ENCODE results near the gene ARID4B. TPM values are rescaled to one million over a fixed set of nuclear protein-coding genes. Genes with fewer than 3 reads are reported as not detected.

ARID4B gene
- total RNA-seq, 2 experiments from 2014 or later: 28.7 to 44.9 TPM

DNA sequence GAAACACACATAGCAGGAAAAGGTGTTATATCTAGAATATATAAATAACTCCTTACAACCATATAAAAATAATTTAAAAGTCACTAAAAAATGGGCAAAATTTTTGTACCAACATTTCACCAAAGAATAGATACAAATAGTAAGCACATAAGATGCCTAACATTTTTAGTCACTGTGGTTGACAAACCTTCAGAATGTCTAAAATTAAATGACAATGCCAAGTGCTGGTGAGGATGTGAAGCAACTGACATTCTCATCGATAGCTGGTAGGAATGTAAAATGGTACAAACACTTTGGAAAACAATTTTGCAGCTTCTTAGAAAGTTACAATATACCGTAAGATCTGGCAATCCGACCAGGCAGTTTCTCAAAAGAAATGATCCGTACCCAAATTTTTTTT, 185.0 kb downstream of the ARID4B start:
- Histone ChIP-seq H2AFZ (ENCODE audit: low read length) (no peak overlapping the region), H4K20me1 (ENCODE audit: insufficient read depth, low read length) (no peaks in the 10 kb centered on the region), H3K79me2 (ENCODE audit: insufficient read depth, low read depth, low read length) (peaks cover 6% of the 10 kb centered on the region; the same call in 1 of the 2 replicates), H3K9me2 (ENCODE audit: insufficient read depth, low read length) (no peaks in the 10 kb centered on the region), H3K9me3 (ENCODE audit: low read length) (no peaks in the 10 kb centered on the region), H3K4me3 (ENCODE audit: low read depth, low read length, poor library complexity, severe bottlenecking) (no peak overlapping the region), H3K27ac (ENCODE audit: low read depth, low read length, poor library complexity, severe bottlenecking) (no peak overlapping the region), H3K4me2 (ENCODE audit: low read length) (no peak overlapping the region), H3K4me1 (ENCODE audit: insufficient read depth, low read length, poor library complexity, severe bottlenecking) (no peaks in the 10 kb centered on the region), H3K36me3 (ENCODE audit: insufficient read depth, low read length) (peaks cover 84% of the 10 kb centered on the region)
- ChIA-PET CTCF (ENCODE audit: unreplicated experiment) (no interaction called here), POLR2A (interaction anchor here (0.7 to 1.7 kb wide), 2 partner anchors 13 to 24 kb away, joined by 5 read pairs; no protein-coding TSS in a partner anchor)
- no peak for DNase-seq (ENCODE audit: low spot score)
- intact Hi-C loops (cut with micrococcal nuclease; ENCODE audit: unreplicated experiment): no loop called here
- TF ChIP-seq EZH2phosphoT487 (IDR thresholded peaks at IDR 0.05; ENCODE audit: borderline replicate concordance, low read depth, low read length): no peak
- TF ChIP-seq CTCF (conservative IDR thresholded peaks at IDR 0.05; ENCODE audit: low read length): no peak
- BruUV-seq (replicated peaks): no TSS peak

DNA sequence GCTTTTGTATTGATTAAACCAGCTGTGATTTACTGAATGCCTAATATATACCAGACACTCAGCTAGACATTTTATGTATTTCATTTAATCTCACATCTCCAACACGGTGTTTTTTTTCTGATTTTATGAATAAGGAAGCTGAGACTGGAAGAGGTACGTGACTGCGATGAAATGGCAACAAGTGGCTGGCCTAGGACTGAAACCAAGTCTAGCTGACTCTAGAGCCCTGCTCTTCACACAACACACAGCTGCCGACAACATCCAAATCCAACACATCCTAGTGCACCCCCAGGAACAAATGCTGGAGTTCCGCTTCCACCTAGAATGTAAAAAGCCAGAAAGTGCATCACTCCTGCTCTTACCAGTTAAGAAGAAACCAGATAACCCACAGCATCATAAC, 188.7 kb downstream of the ARID4B start:
- BruUV-seq (replicated peaks): no TSS peak
- POLR2A ChIA-PET: interaction anchor here (0.5 to 1.1 kb wide), 2 partner anchors 42 to 820 kb away, joined by 3 to 4 read pairs; no protein-coding TSS in a partner anchor

More for the DNA sequence above, 188.7 kb downstream of the ARID4B start:
- H3K4me3 ChIP-seq (ENCODE audit: low read depth, low read length, poor library complexity, severe bottlenecking): no peak overlapping the region
- intact Hi-C loops (cut with micrococcal nuclease; ENCODE audit: unreplicated experiment): no loop called here
- H3K4me2 ChIP-seq (ENCODE audit: low read length): no peak overlapping the region
- TF ChIP-seq EZH2phosphoT487 (IDR thresholded peaks at IDR 0.05; ENCODE audit: borderline replicate concordance, low read depth, low read length) (no peak), CTCF (conservative IDR thresholded peaks at IDR 0.05; ENCODE audit: low read length) (no peak)
- no peaks in the 10 kb centered on the region for H3K4me1 ChIP-seq (ENCODE audit: insufficient read depth, low read length, poor library complexity, severe bottlenecking)
- H4K20me1 ChIP-seq (ENCODE audit: insufficient read depth, low read length): no peaks in the 10 kb centered on the region
- no peak for DNase-seq (ENCODE audit: low spot score)
- H3K27ac ChIP-seq (ENCODE audit: low read depth, low read length, poor library complexity, severe bottlenecking): no peak overlapping the region
- peaks cover 82% of the 10 kb centered on the region for H3K36me3 ChIP-seq (ENCODE audit: insufficient read depth, low read length)
- H3K9me3 ChIP-seq (ENCODE audit: low read length): no peaks in the 10 kb centered on the region
- peaks cover 6% of the 10 kb centered on the region; the same call in 1 of the 2 replicates for H3K79me2 ChIP-seq (ENCODE audit: insufficient read depth, low read depth, low read length)
- H3K9me2 ChIP-seq (ENCODE audit: insufficient read depth, low read length): no peaks in the 10 kb centered on the region
- no peak overlapping the region for H2AFZ ChIP-seq (ENCODE audit: low read length)
- CTCF ChIA-PET (ENCODE audit: unreplicated experiment): no interaction called here
